GM12872 (cell line): ENCODE data around the gene POC1A.

Experiments used
- CTCF ChIP-seq: IDR thresholded peaks from 3 replicates; pipeline ENCODE4 v1.5.1; 2011; ENCODE audit warnings: low read depth, mild to moderate bottlenecking, low read length, moderate library complexity; ENCODE audit not compliant: insufficient read depth

POC1A gene

GRCh38 chr3:52119099-52119498, 35.1 kb downstream of the POC1A start:
- no peak for TF ChIP-seq CTCF

GRCh38 chr3:52118156-52118875, 35.9 kb downstream of the POC1A start:
- no peak for TF ChIP-seq CTCF

GRCh38 chr3:52117537-52117936, 36.7 kb downstream of the POC1A start:
- no peak for TF ChIP-seq CTCF

- no peak for TF ChIP-seq CTCF
Observed at GRCh38 chr3:52112056-52112455, 42.2 kb downstream of the POC1A start.

GRCh38 chr3:52110502-52110901, 43.7 kb downstream of the POC1A start:
- TF ChIP-seq CTCF, result no peak

GRCh38 chr3:52109611-52110301, 44.5 kb downstream of the POC1A start:
- no peak for TF ChIP-seq CTCF

GRCh38 chr3:52108302-52109232, 45.7 kb downstream of the POC1A start:
- TF ChIP-seq CTCF, result 0 out of 3 replicates have a peak, but pooled peaks have one; percentile 23
